NB4 (cell line): ENCODE results near the gene SCP2.

Source experiments
- DNase-seq: peaks from one replicate; pipeline ENCODE4 v3.0.0; 2010; ENCODE audit warnings: low read depth
- H3K4me3 ChIP-seq: one replicate; pipeline ENCODE4 v1.5.1; 2011; ENCODE audit warnings: mild to moderate bottlenecking, low read depth, low read length, moderate library complexity
- MYC ChIP-seq: IDR thresholded peaks from 2 replicates; pipeline ENCODE4 v1.6.1; 2011; ENCODE audit warnings: low read depth, low read length
- POLR2A ChIP-seq: IDR thresholded peaks from 2 replicates; pipeline ENCODE4 v1.6.1; 2011; ENCODE audit warnings: mild to moderate bottlenecking; ENCODE audit not compliant: insufficient read length; ENCODE audit errors: extremely low read depth
- TF ChIP-seq, protein P1 (sequence below): IDR thresholded peaks from 2 replicates; pipeline ENCODE4 v1.6.1; 2011; ENCODE audit warnings: low read depth, low read length
- TF ChIP-seq, protein P2 (sequence below): IDR thresholded peaks from one replicate; pipeline ENCODE4 v1.5.1; 2012; ENCODE audit warnings: low read depth, low read length

Gene SCP2

DNA sequence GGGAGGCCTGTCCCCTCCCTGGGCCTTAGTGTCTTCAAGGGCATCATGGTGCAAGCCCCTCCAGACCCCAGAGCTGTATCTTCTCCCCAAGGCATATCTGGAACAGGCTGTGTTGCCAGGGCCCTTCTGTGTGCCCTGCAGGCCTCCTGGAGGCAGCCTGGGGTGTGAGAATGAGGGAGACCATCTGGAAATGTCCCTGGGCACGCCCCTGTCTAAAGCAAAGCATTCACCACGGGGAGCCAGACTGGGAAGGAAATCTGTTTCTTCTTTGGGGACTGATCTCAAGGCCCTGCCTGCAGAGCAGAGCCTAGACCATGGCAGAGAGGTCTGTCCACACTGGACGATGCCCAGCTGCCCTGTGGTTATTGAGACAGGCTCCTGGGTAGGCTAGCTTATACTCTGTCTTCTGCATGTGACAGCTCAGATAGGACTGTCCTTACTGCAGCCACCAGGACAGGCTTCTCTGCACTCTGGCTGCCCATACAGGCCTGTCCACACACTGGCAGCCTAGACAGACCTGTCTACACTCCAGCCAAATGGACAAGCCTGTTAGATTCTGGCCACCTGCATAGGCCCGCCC, 159.5 kb downstream of the SCP2 start:
- no peak for DNase-seq
- TF ChIP-seq, protein P1, sequence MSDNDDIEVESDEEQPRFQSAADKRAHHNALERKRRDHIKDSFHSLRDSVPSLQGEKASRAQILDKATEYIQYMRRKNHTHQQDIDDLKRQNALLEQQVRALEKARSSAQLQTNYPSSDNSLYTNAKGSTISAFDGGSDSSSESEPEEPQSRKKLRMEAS = no peak
- TF ChIP-seq POLR2A (no peak), MYC (no peak)
- TF ChIP-seq, protein P2, sequence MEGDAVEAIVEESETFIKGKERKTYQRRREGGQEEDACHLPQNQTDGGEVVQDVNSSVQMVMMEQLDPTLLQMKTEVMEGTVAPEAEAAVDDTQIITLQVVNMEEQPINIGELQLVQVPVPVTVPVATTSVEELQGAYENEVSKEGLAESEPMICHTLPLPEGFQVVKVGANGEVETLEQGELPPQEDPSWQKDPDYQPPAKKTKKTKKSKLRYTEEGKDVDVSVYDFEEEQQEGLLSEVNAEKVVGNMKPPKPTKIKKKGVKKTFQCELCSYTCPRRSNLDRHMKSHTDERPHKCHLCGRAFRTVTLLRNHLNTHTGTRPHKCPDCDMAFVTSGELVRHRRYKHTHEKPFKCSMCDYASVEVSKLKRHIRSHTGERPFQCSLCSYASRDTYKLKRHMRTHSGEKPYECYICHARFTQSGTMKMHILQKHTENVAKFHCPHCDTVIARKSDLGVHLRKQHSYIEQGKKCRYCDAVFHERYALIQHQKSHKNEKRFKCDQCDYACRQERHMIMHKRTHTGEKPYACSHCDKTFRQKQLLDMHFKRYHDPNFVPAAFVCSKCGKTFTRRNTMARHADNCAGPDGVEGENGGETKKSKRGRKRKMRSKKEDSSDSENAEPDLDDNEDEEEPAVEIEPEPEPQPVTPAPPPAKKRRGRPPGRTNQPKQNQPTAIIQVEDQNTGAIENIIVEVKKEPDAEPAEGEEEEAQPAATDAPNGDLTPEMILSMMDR = no peak

DNA sequence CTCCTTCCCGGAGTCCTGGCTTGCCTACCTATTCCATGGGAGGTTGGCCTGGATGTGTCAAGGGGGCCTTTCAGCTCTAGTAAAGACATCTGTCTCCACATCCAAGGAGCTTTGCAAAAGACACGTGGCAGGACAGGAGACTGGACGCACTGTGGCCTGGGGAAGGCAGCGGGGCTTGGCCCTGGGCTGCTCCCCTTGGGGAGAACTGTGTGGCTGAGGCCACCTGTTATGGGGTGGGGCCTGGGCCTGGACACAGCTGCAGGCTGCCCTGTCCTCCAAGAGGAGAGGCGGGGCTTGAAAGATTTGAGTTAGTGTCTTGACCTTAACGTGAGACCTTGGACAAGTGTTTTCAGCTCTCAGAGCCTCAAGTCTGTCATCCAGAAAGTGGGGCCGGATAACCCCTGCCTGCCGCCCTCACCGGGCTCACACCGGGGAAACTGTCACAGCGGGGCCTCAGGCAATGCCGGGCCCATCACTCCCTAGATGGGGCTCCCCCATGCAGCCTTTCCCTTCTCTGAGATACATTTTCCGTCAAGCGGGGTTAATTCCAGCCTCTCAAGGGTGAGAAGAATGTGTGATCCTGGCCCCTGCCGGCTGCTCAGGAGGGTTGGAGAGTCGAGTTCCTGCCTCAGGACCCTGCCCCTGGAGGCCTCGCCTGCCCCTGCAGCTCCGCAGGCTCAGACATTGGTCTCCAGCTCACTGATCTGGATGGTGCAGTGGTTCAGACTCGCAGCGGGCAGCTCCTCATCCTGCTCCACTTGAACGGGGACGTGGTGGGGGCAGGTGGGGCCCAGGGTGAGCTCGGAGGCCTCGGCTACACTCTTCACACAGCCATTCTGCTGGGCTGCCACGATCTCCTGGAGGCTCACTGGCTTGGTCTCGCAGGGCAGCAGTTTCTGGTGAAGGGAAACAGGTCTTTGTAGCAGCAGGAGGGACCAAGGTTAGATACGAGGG, 160.5 kb downstream of the SCP2 start:
- TF ChIP-seq, protein P1 = no peak
- TF ChIP-seq POLR2A (no peak), MYC (no peak)
- TF ChIP-seq, protein P2 = no peak
- DNase-seq = no peak
- H3K4me3 ChIP-seq = no peak overlapping the region

More for the DNA sequence above, 159.5 kb downstream of the SCP2 start:
- no peak overlapping the region for H3K4me3 ChIP-seq

DNA sequence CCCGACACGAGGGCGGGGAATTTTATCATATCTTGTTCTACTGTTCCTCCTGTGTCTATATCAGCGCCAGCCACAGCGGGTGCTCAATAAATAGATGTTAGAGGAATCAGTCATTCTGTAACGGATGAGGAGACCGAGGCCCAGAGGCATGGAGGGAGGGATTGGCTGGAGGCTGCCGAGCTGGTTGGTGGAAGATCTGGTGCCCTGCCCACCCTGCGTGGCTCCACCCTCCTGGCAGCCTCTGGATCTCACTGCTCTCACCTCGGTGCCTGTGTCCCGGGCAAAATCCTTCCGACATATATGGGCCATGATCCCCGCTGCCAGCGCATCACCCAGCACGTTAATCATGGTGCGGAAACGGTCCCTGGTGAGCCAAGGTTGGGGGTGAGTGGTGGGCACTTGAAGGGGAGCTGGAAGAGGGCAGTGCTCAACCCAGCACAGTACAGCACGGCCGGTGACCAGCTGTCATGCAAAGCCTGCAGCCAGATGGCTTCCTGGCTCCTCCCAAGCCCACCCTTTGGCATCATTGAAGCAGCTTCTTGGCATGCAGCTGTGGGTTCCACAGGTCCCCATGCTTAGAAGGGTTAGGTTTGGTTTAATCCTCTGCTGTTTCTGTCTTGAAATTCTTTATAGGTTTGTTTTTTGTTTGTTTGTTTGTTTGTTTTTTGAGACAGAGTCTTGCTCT, 161.7 kb downstream of the SCP2 start:
- no peak for DNase-seq
- TF ChIP-seq POLR2A (no peak), MYC (no peak)
- TF ChIP-seq, protein P2 = no peak
- TF ChIP-seq, protein P1 = no peak
- no peak overlapping the region for H3K4me3 ChIP-seq

DNA sequence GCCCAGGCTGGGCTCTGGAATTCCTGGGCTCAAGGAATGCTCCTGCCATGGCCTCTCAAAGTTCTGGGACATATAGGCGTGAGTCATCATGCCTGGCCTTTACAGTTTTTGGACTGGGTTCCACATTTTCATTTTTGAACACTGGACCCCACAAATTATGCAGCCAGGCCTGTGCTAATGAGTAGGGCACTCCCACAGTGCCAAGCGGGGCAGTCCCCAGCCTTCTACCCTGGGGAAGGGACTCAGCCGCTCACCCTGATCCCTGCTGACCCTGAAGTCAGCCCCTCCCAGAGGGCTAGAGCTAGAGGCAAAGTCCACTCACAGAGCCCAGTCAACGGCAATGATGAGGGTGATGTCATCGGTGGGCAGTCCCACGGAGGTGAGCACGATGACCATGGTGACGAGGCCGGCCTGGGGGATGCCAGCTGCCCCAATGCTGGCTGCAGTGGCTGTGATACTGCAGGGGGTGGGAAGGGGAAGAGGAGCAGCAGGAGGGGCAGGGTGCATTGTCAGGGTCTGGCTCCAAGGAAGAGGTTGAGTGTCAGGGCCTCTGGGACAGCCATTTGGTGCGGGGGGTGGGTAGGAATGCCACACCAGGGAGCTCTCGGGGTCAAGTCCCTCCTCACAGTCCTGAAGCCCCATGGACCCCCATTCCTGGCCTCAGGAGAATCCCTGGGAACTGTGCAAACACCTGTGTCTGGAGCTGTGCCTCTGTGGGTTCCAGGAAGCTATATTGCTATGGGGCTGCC, 162.6 kb downstream of the SCP2 start:
- TF ChIP-seq, protein P1 = no peak
- TF ChIP-seq MYC (no peak), POLR2A (no peak)
- TF ChIP-seq, protein P2 = no peak
- DNase-seq = no peak
- no peak overlapping the region for H3K4me3 ChIP-seq

DNA sequence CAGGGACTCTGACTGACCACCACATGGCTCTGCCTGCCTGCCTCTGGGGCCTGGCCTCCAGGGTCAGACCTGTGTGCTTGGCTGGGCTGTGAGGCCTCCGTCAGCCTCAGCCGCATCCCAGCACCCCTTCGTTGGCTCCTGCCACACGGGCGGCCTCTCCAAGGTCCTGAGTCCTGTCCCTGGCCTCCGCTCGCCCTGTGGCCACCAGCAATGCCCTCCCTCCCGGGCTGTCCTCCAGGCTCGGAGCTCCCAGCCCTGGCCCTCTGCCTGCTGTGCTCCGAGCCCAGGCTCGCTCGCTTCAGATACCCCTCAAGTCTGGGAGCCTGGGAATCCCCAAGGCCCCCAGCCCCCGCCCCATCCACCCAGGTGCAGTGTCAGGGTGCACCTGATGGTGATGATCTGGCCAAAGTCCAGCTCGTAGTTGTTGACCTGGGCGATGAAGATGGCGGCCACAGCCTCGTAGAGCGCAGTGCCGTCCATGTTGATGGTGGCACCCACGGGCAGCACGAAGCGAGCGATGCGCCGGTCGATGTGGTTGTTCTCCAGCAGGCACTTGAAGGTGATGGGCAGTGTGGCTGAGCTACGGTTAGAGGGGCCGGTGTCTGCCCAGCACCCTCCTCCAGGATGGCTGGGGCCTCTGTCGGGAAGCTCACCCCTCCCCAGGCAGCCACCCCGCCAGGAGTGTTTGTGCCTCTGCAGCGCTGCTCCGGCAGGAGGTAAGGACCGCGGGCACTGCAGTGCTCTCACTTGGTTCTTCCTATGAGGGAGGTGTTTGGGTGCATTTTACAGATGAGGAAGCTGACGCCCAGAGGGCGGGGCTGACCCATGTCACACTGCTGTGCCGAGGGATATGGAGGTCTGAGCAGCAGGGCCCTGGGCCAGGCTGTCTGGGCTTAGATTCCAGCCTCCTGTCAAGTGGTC, 163.4 kb downstream of the SCP2 start:
- TF ChIP-seq MYC (no peak), POLR2A (peak; percentile 35)
- H3K4me3 ChIP-seq = no peak overlapping the region
- peak; percentile 43 for DNase-seq
